Measurements from ENCODE around the gene ABHD17C. TPM values are rescaled to one million over a fixed set of nuclear protein-coding genes. Genes with fewer than 3 reads are reported as not detected.
"Not testable (repeated sequence)": the region's sequence is repeated elsewhere in the genome, so short reads cannot be mapped to it uniquely, and the experiment has no call there.

The ABHD17C gene
- total RNA-seq, 4 donors from 2014 or later, result 14.9 to 74.6 (median 37.8) TPM

- H3K36me3 ChIP-seq, result peaks cover 0 to 24% (median 0%) of the 10 kb centered on the region in 3 donors
- no peaks in the 10 kb centered on the region for H3K27me3 ChIP-seq
- no peak overlapping the region for H3K27ac ChIP-seq
- H3K4me3 ChIP-seq, result no peak overlapping the region
- H3K4me1 ChIP-seq, result no peaks in the 10 kb centered on the region
- no peaks in the 10 kb centered on the region for H3K9me3 ChIP-seq
- DNase-seq, result no peak
- TF ChIP-seq POLR2A (IDR thresholded peaks at IDR 0.05), result no peak
- no peak for TF ChIP-seq CTCF (IDR thresholded peaks at IDR 0.05)
These were observed 63.1 kb downstream of the ABHD17C start for GRCh38 chr15:80758130-80758745.

- TF ChIP-seq CTCF (IDR thresholded peaks at IDR 0.05), result no peak
- TF ChIP-seq POLR2A (IDR thresholded peaks at IDR 0.05), result no peak
- DNase-seq, result no peak
- H3K27ac ChIP-seq, result no peak overlapping the region
These were observed 65.8 kb downstream of the ABHD17C start for GRCh38 chr15:80760960-80761359.

GRCh38 chr15:80761754-80762153 lies 66.6 kb downstream of the ABHD17C start:
- H3K27ac ChIP-seq, result no peak overlapping the region
- H3K4me3 ChIP-seq, result no peak overlapping the region
- no peaks in the 10 kb centered on the region for H3K36me3 ChIP-seq
- DNase-seq, result no peak
- no peaks in the 10 kb centered on the region for H3K9me3 ChIP-seq
- no peaks in the 10 kb centered on the region for H3K4me1 ChIP-seq
- TF ChIP-seq CTCF (IDR thresholded peaks at IDR 0.05), result no peak
- no peak for TF ChIP-seq POLR2A (IDR thresholded peaks at IDR 0.05)
- H3K27me3 ChIP-seq, result no peaks in the 10 kb centered on the region

More at GRCh38 chr15:80760960-80761359, 65.8 kb downstream of the ABHD17C start:
- Histone ChIP-seq H3K27me3 (no peaks in the 10 kb centered on the region), H3K36me3 (peaks cover 0 to 2% (median 0%) of the 10 kb centered on the region in 3 donors), H3K4me3 (no peak overlapping the region), H3K9me3 (no peaks in the 10 kb centered on the region), H3K4me1 (no peaks in the 10 kb centered on the region)

GRCh38 chr15:80763235-80763634 lies 68.1 kb downstream of the ABHD17C start:
- DNase-seq, H3K36me3 ChIP-seq, H3K27me3 ChIP-seq, H3K27ac ChIP-seq, H3K4me1 ChIP-seq, H3K4me3 ChIP-seq, H3K9me3 ChIP-seq: not testable (repeated sequence)

GRCh38 chr15:80764535-80764934 lies 69.4 kb downstream of the ABHD17C start:
- H3K4me3 ChIP-seq, result no peak overlapping the region
- no peaks in the 10 kb centered on the region for H3K36me3 ChIP-seq
- TF ChIP-seq CTCF (IDR thresholded peaks at IDR 0.05) (no peak), POLR2A (IDR thresholded peaks at IDR 0.05) (no peak)
- no peaks in the 10 kb centered on the region for H3K9me3 ChIP-seq
- DNase-seq, result no peak
- H3K27ac ChIP-seq, result no peak overlapping the region
- H3K27me3 ChIP-seq, result no peaks in the 10 kb centered on the region
- H3K4me1 ChIP-seq, result no peaks in the 10 kb centered on the region

GRCh38 chr15:80766275-80766674 lies 71.2 kb downstream of the ABHD17C start:
- no peak for TF ChIP-seq CTCF (IDR thresholded peaks at IDR 0.05)
- no peak for TF ChIP-seq POLR2A (IDR thresholded peaks at IDR 0.05)
- no peak overlapping the region for H3K27ac ChIP-seq

More at GRCh38 chr15:80766275-80766674, 71.2 kb downstream of the ABHD17C start:
- Histone ChIP-seq H3K36me3 (no peaks in the 10 kb centered on the region), H3K27me3 (no peaks in the 10 kb centered on the region), H3K4me1 (no peaks in the 10 kb centered on the region), H3K4me3 (no peak overlapping the region), H3K9me3 (no peaks in the 10 kb centered on the region)
- no peak for DNase-seq
